LNCaP clone FGC (cell line): ENCODE data around the gene JOSD1.

Experiments
- DNase-seq: peaks from one replicate; pipeline ENCODE4 v3.0.0-alpha.2; 2011; ENCODE audit warnings: low read depth
- H3K4me3 ChIP-seq: 2 replicates; pipeline ENCODE4 v1.5.1; 2011; ENCODE audit warnings: mild to moderate bottlenecking, low read depth, low read length, control low read depth
- TF ChIP-seq, protein P1 (sequence below): IDR thresholded peaks from 2 replicates; pipeline ENCODE4 v1.5.1; 2012; ENCODE audit warnings: mild to moderate bottlenecking; ENCODE audit not compliant: control insufficient read depth, insufficient read depth; ENCODE audit errors: extremely low read depth

Gene JOSD1

DNA sequence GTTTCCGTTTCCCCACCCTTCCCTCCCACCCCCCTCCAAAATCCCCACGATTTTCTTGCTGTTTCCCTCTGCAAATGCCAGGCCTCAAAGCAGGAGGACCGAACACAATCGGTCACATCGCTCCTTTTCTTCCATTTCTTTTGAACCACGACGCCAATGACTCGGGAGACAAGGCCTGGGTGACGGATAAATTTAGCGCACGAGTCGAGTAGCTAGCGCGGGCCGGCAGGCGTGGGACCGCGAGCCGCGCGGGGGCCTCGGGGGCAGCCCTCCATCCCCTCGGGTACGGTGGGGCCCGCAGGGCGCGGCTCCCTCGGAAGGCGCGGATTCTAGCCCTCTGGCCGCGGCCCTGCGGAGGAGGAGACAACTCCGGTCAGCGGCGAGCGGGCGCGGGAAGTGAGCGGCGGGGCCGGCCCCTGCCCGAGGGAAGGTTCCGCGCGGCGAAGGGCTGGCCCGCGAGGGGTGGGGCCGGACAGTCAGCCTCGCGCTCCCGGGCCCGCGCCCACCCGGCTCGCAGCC, 414 bp downstream of the JOSD1 start:
- DNase-seq: no peak
- H3K4me3 ChIP-seq: peak overlapping the region; percentile 77

DNA sequence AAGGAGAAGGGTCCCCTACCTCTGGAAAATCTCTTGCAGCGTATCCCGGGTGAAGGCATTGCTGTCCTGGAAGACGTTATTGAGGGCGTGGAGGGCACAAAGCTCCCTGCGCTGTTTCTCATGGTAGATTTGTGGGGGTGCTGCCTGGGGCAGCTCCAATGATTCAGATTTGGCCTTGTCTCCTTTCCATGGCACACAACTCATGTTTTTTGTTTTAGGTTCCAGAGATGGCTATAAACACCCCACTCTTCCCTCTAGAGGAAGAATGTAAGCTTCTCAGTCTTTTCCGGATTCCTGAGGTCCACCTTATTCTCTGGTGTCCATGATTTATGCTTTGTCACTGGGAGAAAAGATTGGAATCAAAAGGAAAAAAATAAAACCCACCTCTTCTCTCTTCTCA, 959 bp downstream of the JOSD1 start:
- no peak for DNase-seq
- H3K4me3 ChIP-seq: peak overlapping the region; percentile 77
- TF ChIP-seq, protein P1, sequence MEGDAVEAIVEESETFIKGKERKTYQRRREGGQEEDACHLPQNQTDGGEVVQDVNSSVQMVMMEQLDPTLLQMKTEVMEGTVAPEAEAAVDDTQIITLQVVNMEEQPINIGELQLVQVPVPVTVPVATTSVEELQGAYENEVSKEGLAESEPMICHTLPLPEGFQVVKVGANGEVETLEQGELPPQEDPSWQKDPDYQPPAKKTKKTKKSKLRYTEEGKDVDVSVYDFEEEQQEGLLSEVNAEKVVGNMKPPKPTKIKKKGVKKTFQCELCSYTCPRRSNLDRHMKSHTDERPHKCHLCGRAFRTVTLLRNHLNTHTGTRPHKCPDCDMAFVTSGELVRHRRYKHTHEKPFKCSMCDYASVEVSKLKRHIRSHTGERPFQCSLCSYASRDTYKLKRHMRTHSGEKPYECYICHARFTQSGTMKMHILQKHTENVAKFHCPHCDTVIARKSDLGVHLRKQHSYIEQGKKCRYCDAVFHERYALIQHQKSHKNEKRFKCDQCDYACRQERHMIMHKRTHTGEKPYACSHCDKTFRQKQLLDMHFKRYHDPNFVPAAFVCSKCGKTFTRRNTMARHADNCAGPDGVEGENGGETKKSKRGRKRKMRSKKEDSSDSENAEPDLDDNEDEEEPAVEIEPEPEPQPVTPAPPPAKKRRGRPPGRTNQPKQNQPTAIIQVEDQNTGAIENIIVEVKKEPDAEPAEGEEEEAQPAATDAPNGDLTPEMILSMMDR: no peak

More for the DNA sequence above, 414 bp downstream of the JOSD1 start:
- TF ChIP-seq, protein P1: no peak

DNA sequence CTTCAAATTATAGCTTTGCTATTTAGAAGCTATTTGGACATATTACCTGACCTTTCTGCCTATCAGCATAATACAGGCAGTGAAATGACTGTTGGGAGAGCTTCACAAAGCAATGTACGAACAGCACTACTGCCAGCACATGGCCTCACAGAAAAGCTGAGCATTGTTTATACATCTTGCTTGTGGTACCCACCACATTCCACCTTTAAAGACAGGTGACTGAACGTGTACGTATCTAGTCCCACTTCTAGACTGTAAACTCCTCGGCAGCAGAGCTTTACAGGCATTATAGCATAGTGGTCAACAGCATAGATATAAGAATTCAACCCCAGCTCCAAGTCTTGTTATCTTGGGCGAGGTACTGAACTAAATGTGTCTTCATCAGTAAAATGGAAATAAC, 1.6 kb downstream of the JOSD1 start:
- TF ChIP-seq, protein P1: no peak
- no peak for DNase-seq
- H3K4me3 ChIP-seq: peak overlapping the region; percentile 77

DNA sequence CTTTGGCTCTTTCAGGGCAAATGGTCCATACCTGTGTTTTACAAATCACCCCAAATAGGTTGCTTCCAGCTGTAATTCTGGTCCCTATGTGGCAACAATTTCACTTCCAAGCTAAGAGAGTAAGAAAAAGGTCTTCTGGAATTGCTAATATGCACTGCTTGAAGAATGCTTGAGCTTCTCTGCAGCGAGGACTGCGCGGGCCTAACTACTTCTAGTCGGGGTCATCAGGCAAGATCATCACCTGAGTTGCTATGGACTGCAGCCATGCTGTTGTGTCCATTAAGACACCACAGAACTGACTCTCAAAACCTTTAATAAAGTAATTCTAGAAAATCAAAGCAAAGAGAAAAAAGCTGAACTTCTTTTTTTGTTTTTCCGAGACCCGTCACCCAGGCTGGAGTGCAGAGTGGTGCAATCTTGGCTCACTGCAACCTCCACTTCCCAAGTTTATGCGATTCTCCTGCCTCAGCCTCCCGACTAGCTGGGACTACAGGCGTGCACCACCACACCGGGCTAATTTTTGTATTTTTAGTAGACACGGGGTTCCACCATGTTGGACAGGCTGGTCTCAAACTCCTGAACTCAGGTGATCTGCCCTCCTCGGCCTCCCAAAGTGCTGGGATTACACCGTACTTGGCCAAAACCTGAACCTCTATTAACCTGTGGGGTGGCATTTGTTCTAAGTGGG, 2.2 kb downstream of the JOSD1 start:
- TF ChIP-seq, protein P1: no peak
- no peak overlapping the region for H3K4me3 ChIP-seq
- DNase-seq: no peak

DNA sequence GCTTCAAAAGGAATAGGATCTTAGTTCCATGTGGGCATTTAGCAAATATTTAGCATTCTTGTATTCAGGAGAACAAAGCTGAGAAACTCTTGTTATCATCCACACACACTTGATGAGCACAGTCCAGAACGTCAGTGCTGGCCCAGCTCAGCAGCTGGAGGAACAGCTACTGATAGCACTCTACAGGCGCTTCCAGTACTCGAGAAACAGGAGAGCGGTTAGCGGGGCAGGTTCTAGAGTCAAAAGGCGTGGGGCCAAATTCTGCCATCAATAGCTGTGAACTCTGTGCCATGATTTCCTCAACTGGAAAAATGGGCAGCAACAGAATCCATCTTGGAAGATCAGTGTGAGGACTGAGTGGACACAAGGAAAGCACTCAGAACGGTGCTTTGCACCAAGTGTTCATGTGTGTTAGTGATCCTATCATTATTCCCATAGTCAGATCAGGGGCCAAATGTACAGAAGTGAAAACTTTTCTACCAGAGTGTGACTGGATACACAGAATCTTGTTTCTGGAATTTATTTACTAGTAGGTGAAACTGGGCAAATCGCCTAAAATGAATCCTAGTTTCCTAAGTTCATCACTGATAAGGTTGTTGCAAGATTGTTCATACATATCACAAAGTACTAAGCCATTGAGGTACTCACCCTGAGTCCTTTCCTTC, 3.2 kb downstream of the JOSD1 start:
- H3K4me3 ChIP-seq: no peak overlapping the region
- DNase-seq: no peak
- TF ChIP-seq, protein P1: no peak

DNA sequence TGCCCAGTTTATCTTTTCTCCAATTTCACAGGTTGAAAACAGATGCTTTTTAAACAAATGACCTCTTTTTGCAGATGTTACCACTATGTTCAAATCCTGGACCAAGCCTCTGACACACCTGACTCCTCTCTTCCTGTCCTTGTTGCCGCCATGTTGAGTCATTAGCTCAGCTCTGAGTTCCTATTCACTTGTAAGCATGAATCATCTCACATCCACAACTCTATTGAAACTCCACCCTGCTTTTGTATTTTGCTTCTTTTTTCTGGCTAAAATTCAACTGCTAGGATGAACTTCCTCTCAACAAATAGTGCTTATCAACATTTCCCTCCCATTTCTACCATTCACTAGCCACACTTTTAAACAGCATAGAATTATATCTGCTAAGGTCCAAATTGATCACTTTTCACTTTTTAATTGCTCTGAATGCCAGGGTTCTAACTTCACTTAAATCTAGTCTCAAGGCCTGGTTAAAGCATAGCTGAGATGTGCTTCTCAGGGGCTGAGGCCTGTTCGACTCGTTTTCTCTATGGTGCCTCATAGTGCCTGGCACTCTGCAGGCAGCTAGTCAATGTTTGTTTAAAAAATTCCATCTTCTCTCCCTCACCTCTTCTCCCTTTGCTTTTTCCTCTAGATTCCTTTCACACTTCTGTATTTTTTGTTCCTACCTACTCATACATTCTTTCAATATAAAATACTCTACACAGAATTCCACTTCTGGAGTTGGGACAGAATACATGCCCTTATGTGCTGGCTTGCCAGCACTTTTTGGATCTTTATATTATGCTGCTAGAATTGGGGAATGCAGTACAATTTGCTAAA, 3.9 kb downstream of the JOSD1 start:
- DNase-seq: no peak
- TF ChIP-seq, protein P1: no peak
- no peak overlapping the region for H3K4me3 ChIP-seq
